Activated CD8-positive, alpha-beta memory T cell treated with anti-CD3 and anti-CD28 coated beads for 36 hours (primary cell): Measurements from ENCODE around the gene PRCC. TPM values are rescaled to one million over a fixed set of nuclear protein-coding genes. Genes with fewer than 3 reads are reported as not detected.

Experiments used
- CTCF ChIA-PET: fragments of 350-600 bp; sonication (Branson Sonifier 250); formaldehyde crosslinking; loops from one replicate; lab custom pipeline; 2021; ENCODE audit warnings: antibody characterized with exemption; lab: Charles Lee
- POLR2A ChIA-PET: fragments of 350-600 bp; sonication (Branson Sonifier 250); formaldehyde crosslinking; loops from one replicate; lab custom pipeline; 2021; ENCODE audit warnings: antibody characterized with exemption; lab: Charles Lee
- total RNA-seq, 2 experiments: library from RNA; stranded (reverse); gene quantifications; one replicate each; pipeline ENCODE4 v1.2.3, GENCODE V29; 2021

The PRCC gene
- total RNA-seq, 2 experiments from 2014 or later: 90.3 to 99.2 TPM

DNA sequence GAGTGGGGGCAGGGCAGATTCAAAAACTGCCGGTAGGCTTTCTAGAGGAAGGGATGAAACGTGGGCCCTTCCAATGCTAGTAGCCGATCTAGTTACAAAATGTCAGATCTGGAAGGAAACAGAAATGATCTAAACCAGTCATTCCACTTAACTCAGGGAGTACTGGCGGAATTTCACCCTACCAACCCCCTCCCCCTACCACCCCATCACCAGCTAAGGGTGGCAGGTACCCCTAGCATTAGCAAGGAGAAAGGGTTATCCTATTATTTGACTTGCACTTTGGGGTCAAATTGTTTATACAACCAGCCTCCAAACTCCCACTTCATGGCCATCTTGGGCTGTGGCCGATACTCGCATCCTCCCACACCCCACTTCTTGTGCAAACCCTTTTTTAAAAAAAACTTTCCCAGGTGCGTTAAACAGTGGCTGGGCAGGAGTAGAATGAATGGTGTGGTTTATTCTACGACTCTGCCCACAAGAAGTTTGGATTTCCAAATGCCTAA lies 25.8 kb upstream of the PRCC start:
- CTCF ChIA-PET: interaction anchor here (0.5 to 4.1 kb wide), 12 partner anchors 11 to 366 kb away, joined by 3 to 27 read pairs (median 4); partner anchors contain the start of genes HDGF, ISG20L2, METTL25B and PRCC
- POLR2A ChIA-PET: interaction anchor here (0.6 to 2.9 kb wide), 8 partner anchors 8 to 236 kb away, joined by 3 to 36 read pairs (median 4); partner anchors contain the start of genes HDGF, ISG20L2, METTL25B and PRCC

DNA sequence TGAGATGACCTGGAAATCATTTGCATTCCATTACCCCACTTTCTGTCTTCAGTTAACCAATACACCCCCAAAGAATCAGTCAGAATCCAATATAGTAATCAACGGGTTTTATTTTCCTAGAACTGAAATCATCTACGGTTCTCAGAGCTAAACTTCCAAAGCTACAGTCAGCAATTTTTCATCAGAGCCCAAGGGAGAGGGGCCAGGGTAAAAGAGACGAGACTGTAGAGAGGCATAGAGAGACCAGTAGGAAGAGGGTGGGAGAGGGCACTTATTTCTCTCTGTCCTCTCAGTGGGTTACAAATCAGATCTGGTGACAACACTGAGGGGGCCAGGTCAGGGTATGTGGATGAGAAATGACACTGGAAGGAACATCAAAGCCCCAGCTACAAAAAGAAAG lies 25.3 kb upstream of the PRCC start:
- POLR2A ChIA-PET: interaction anchor here (2.0 to 2.9 kb wide), 3 partner anchors 10 to 25 kb away, joined by 15 to 36 read pairs (median 25); partner anchors contain the start of genes HDGF, ISG20L2, METTL25B and PRCC
- CTCF ChIA-PET: interaction anchor here (0.6 to 4.1 kb wide), 5 partner anchors 10 to 119 kb away, joined by 3 to 27 read pairs (median 4); partner anchors contain the start of genes HDGF, ISG20L2 and METTL25B

DNA sequence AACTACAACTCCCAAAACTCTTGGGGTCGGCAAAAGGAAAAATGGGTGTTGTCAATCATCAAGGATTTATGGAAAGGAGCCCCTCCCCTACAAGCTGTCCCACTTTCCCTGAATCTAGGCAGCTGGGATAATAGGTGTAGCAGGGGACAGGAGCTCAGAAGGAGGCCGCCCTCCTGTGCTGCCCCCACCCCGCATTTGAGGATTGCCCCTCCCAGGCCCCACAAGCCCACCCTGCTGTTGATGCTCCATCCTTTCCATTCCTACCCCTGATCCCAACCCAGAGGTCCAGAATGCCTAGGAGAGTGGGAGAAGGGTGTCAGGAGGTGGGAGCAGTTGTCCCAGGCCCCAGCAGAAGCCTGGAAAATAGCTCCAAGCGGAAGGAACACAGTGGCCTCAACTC lies 24.5 kb upstream of the PRCC start:
- ChIA-PET CTCF (interaction anchor here (4.1 kb wide), 1 partner anchor 17 kb away, joined by 27 read pairs; no protein-coding TSS in a partner anchor), POLR2A (interaction anchor here (2.9 kb wide), 1 partner anchor 9 kb away, joined by 25 read pairs; the partner anchor contains the start of gene HDGF)

DNA sequence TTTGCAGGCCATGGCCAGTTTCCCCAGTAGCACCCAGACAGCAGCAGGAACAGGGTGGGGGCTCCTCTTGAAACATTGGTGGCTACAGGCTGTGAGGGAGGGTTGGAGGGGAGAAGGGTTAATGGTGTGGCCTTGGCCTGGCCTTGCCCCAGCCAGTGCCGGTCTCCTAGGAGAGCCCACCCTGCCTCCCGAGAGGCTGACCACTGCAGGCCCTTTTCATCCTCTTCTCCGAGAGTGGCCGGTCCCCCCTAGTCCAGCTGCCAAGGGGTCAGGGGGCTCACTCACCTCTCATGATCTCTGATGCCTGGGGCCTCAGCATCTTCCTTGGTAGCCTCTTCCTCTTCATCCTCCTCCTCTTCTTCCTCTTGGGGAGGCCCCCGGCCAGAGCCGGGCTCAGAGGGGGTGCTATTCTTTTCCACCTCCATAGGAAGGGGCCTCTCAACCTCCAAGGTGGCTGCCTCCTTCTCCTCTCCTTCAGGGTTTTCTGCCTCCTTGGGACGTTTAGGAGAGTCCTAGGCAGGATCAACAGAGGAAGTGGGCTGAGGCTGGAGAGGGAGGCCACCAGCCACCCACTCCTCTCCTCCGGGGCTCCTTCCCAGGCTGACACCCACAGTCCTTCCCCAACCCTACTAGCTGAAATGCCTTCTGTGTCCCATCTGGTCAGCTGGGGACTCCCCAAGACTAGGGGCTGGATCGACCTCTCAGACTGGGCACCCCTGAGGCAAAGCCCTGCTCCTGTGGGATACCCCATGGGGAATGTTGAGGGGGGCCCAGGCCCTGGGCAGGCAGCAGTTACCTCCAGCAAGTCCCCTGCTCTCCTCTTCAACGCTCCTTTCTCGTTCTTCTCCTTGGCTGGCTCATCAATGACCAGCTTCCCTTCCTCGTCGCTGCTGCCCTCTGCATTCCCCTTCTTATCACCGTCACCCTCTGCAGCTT lies 23.7 kb upstream of the PRCC start:
- ChIA-PET CTCF (interaction anchor here (4.1 kb wide), 1 partner anchor 17 kb away, joined by 27 read pairs; no protein-coding TSS in a partner anchor), POLR2A (no interaction called here)

DNA sequence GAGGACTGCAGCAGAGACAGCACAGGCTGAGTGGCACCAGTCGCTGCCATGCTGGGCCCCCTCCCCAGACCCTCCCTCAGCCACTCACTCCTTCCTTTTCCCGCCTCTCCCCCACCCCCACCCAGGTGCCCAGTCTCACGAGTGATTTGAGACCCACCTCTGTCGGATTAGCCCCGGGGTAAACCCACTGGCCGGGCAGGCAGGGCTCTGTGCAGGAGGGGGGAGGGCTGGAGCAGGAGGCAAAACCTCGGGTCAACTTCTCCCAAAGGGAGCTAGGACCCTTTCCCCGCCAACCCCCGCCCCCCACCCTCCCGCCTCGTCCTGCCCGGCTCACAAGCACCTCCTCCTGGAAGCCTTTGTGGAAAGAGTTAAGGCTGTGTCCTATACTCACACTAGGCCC lies 23.0 kb upstream of the PRCC start:
- CTCF ChIA-PET: interaction anchor here (2.0 kb wide), 1 partner anchor 19 kb away, joined by 5 read pairs; no protein-coding TSS in a partner anchor
- POLR2A ChIA-PET: no interaction called here

DNA sequence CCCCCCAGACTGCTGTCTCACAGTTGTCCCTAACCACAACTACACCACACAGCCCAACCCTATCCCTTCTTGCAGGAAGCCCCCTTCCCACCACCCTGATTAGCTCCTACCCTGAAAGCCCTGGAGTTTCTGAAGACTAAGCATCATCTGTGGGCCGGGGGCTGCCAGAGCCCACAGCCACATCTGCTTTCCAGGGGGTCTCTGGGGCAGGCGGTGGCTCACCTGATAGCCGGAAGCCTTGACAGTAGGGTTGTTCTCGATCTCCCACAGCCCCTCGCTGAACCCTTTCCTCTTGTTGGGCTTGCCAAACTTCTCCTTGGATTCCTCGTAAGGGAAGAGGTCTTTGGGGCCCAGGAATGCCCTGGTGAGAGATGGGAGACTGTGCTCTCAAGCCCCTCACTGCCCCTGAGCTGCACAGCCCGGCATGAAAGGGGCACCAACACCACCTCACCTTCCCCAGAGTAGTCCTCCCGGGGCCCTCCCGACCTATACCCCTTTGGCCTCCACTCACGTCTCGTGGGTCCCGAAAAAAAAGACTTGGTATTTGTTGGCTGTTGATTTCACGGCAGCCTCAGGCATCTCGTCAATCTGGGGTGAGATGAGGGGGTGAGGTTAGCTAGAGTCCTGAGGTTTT lies 22.4 kb upstream of the PRCC start:
- ChIA-PET CTCF (interaction anchor here (2.0 kb wide), 1 partner anchor 19 kb away, joined by 5 read pairs; no protein-coding TSS in a partner anchor), POLR2A (no interaction called here)

DNA sequence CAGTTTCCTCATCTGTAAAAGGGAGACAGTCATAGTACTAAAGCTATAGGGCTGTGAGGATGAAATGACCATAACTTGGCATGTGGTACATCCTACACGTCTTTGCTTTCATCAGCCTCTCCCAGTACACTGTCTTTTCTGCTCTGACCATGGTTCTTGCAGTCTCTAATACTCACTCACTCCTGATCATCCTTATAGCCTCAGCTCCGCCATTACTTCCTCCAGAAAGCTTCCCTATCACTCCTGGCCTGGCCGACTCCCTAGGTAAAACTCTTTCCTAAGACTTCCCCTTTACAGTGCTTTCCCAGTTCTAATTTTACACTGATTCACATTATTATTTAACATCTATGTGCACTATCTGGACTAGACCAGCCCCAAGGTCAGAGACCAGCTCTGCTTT lies 21.5 kb upstream of the PRCC start:
- ChIA-PET POLR2A (no interaction called here), CTCF (interaction anchor here (0.6 to 2.0 kb wide), 2 partner anchors 20 to 287 kb away, joined by 5 read pairs; no protein-coding TSS in a partner anchor)

DNA sequence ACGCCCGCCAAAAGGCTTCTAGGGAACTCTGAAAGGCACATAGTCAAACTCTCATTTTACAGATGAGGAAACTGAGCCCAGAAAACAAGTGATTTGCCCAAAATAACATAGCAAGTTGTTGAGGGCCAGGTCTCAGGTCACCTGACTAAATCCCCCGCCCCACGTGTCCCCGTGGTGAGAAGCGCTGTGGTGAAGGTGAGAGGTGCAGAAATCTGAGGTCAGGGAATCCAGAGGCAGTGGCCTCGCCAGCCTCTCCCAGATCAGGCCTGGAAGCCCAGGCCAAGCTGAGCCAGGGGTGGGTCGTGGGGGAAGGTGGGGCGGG lies 21.0 kb upstream of the PRCC start:
- CTCF ChIA-PET: interaction anchor here (0.6 kb wide), 1 partner anchor 287 kb away, joined by 5 read pairs; no protein-coding TSS in a partner anchor
- POLR2A ChIA-PET: no interaction called here

DNA sequence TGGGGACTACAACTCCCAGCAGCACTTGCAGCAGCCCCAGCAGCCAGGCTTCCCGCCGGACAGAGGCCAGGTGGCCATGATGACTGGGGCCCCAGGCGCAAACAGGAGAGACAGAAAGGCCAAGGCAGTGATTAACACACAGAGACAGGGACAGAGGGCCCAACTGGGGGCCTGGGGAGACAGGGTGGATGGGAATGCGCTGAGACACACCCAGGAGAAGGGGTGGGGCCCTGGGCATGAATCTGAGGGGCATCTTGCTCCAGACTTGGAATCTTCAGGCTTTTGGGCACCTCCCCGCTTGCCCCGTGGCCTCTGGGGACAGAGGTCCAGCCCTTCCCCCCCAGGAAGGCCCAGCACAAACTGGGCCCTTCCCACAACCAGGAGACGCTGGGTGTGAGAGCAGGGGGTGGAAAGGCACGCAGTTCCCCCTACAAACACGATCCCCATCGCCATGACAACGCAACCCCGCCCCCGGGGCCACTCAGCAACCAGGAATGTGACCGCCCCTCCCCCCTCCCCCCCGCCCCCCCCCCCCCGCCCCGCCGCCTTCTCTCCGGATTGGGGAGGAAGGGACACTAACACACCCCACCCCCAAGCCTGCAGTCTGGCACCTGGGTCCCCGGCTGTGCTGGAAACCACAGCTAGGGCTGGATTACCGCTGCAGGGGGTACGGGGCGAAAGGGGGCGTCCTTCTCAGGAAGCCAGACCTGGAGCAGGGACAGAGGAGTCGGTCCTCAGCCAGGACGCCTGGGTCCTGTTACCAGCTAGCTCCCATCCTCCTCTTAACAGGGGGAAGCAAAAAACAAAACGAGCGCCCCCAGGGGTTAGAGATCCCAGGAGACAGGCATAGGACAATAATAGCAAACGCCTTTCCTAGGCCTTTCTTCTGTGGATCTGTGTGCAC lies 20.4 kb upstream of the PRCC start:
- POLR2A ChIA-PET: interaction anchor here (0.9 to 1.0 kb wide), 2 partner anchors 13 to 64 kb away, joined by 3 read pairs; no protein-coding TSS in a partner anchor

DNA sequence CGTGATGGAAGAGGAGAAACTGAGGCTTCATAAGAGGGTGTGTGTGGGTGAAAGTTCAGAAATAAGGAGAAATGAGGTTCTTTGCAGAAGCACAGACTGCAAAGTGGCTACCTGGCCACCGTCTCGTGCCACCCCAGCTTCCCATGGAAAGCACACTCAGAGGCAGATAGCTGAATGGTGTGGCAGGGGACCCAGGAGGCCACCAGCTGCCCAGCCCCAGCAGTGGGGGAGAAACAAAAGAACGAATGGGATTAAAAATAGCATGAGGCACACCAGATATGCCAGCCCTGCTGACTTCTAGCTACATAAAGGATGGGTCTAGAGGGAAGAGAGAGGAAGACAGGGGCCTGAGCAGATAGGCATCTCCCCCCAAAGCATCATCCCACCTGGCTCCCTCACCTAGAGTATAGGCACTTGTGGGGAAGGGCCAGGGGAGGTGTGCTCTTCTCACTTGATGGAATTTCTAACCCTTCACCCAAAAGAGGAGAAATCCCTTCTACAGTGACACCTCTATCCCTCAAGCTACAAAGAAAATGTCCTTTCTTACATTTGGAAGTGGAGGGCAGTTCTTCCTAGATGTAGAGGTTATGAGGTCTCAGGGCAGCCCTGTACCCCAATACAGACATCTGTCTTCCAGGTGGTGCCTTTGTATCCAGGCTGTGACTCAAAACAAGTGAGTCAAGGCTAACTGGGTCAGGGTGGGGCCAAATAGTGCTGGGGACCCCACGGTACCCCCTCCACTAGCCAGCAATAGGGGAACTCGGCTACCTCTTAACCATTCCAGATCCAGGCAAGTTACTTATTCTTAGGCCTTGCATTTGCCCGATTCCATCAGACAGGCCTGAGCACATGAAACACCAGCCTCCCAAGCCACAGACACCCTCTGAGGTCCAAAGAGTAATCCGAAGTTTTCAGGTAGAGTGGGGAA lies 19.3 kb upstream of the PRCC start:
- POLR2A ChIA-PET: interaction anchor here (0.5 to 1.0 kb wide), 3 partner anchors 14 to 63 kb away, joined by 3 read pairs; no protein-coding TSS in a partner anchor

More for the DNA sequence above, 20.4 kb upstream of the PRCC start:
- CTCF ChIA-PET: interaction anchor here (0.8 to 1.4 kb wide), 6 partner anchors 9 to 246 kb away, joined by 3 to 5 read pairs (median 4); partner anchors contain the start of genes MEF2D and NTRK1

DNA sequence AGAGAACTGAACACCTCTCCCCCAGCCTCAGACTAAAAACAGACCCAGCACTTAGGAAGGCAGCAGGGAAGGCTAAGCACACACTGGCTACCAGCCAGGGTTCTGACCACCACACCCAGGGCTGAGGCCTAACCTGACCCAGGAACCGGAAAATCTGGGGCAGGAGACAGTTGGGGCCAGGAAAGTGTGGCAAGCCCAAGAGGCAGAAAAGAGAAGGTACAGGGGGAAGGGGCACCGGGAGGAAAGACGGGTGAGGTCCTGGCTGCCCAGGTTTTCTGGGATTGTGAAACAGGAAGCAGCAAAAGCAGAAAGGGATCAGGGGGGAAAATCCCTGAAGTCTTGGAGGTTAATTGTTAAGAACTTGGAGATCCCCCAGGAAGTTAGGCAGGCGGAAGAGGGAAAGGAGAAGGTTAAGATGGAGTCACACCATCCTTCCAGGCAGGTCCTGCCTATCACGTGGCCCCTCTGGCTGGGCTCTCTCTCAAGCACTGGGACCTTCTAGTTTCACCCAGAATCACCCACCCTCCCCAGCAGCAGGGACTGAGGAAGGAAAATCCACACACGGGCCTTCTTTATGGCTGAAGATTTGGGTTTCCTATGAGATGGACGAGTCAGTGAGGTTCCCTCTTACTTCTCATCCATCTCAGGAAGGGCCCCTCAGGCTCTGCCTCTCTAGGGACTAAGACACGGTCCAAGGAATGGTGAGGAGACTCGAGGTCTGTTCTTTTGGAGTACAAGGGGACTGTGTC lies 18.5 kb upstream of the PRCC start:
- ChIA-PET POLR2A (interaction anchor here (0.5 to 1.5 kb wide), 2 partner anchors 20 to 44 kb away, joined by 3 read pairs; no protein-coding TSS in a partner anchor), CTCF (interaction anchor here (0.6 to 3.9 kb wide), 2 partner anchors 13 to 21 kb away, joined by 3 to 42 read pairs; partner anchors contain the start of genes ISG20L2 and METTL25B)

More for the DNA sequence above, 19.3 kb upstream of the PRCC start:
- CTCF ChIA-PET: interaction anchor here (0.6 to 1.4 kb wide), 7 partner anchors 8 to 247 kb away, joined by 3 to 5 read pairs (median 4); partner anchors contain the start of genes MEF2D and NTRK1

DNA sequence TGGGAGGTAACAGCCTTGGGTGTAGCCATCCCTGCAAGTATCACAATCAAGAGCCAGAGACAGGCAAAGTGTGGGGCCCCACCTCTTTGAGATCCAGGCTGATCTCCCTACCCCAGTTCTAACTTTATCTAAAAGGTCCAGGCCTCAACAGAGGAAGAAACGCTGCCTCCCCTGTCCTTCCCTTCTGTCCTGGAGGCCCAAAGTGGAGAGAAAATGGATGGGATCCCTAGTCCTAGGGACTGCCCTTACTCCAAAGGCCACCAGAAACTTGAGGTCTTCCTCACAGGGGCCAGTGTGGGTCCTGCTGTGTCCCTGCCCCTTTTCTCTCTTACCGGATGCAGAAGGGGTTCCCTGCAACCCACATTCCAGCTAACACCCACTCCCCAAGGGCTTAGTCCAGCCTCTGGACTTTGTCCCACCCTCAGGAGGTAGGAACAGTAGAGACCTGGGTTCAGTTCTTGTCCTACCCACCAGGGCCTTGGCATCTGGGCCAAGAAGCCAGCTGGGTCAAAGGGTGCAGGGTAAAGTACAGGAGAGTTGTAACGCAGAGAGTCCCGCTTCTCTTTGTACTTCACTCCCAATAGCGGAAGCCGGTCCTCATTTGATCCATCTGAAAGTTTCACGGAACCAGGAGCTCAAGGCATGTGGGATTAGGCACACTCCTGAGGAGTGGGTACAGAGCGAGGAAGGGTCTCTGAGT lies 17.8 kb upstream of the PRCC start:
- CTCF ChIA-PET: interaction anchor here (1.0 to 3.9 kb wide), 2 partner anchors 18 to 22 kb away, joined by 3 to 42 read pairs; partner anchors contain the start of genes ISG20L2, METTL25B and PRCC

DNA sequence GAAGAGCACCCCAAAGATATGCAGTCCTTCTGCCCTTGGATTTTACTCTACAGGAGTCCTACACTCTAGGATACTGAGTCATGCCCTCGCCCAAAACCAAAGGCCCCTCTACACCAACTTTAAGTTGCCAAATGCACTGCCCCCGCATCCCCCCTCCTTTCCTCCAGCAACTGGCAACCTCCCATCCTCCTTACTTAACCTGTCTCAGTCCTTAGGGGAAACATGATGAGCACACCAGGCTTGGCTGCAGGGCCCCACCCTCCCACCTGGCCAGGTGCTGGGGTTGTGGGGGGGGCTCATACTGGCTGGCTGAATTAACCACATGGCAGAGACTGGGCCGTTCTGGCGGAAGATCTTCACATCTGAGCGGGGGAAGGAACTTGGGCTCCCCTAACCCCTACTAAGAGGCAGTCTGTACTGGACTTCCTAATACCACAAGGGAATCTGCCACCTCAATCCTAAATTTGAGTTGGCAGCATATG lies 17.1 kb upstream of the PRCC start:
- POLR2A ChIA-PET: interaction anchor here (1.0 to 3.3 kb wide), 5 partner anchors 9 to 22 kb away, joined by 3 to 25 read pairs (median 14); partner anchors contain the start of genes ISG20L2, METTL25B, MRPL24 and PRCC
- CTCF ChIA-PET: interaction anchor here (1.0 to 3.9 kb wide), 3 partner anchors 17 to 143 kb away, joined by 3 to 42 read pairs (median 3); partner anchors contain the start of genes ISG20L2, METTL25B and PRCC

More for the DNA sequence above, 17.8 kb upstream of the PRCC start:
- POLR2A ChIA-PET: interaction anchor here (1.0 to 2.9 kb wide), 3 partner anchors 9 to 21 kb away, joined by 3 to 20 read pairs (median 4); partner anchors contain the start of genes ISG20L2, METTL25B and MRPL24
